Neural cell (in vitro differentiated cells): ENCODE results near the gene NUDT16. TPM values are rescaled to one million over a fixed set of nuclear protein-coding genes. Genes with fewer than 3 reads are reported as not detected.

Source experiments
- H2AFZ ChIP-seq: fragments of 200-600, 300-800 bp; sonication (generic), shearing (Covaris generic); 2 replicates; pipeline ENCODE4 v1.6.0; 2014; ENCODE audit warnings: low read depth, mild to moderate bottlenecking, antibody characterized with exemption, low read length, moderate library complexity
- H3F3A ChIP-seq: fragments of 200-600 bp; shearing (Covaris generic); 2 replicates; pipeline ENCODE4 v1.6.1; 2016; ENCODE audit warnings: mild to moderate bottlenecking, moderate library complexity, mixed read lengths, antibody characterized with exemption, low read length; ENCODE audit not compliant: insufficient read depth, poor library complexity, severe bottlenecking
- H3K27ac ChIP-seq: fragments of 200-600, 300-800 bp; sonication (generic), shearing (Covaris generic); 2 replicates; pipeline ENCODE4 v1.5.1; 2014; ENCODE audit warnings: mild to moderate bottlenecking, low read length, moderate library complexity
- H3K27me3 ChIP-seq: fragments of 300-800, 200-600 bp; sonication (generic), shearing (Covaris generic); 2 replicates; pipeline ENCODE4 v1.6.0; 2014; ENCODE audit warnings: mild to moderate bottlenecking, low read depth, low read length, moderate library complexity; ENCODE audit not compliant: insufficient read depth
- H3K36me3 ChIP-seq: fragments of 300-800, 200-600 bp; sonication (generic), shearing (Covaris generic); 2 replicates; pipeline ENCODE4 v1.5.1; 2014; ENCODE audit warnings: mild to moderate bottlenecking, antibody characterized with exemption, low read length, moderate library complexity; ENCODE audit not compliant: insufficient read depth
- H3K4me2 ChIP-seq: fragments of 300-800, 200-600 bp; sonication (generic), shearing (Covaris generic); 2 replicates; pipeline ENCODE4 v1.6.0; 2014; ENCODE audit warnings: mild to moderate bottlenecking, low read length
- H3K4me3 ChIP-seq: fragments of 300-800, 200-600 bp; sonication (generic), shearing (Covaris generic); 2 replicates; pipeline ENCODE4 v1.5.1; 2014; ENCODE audit warnings: mild to moderate bottlenecking, low read length, moderate library complexity
- H3K79me2 ChIP-seq: fragments of 200-600 bp; shearing (Covaris generic); replicated peaks from 2 replicates; pipeline ENCODE4 v1.6.0; 2014; ENCODE audit warnings: mild to moderate bottlenecking, low read length, moderate library complexity; ENCODE audit not compliant: insufficient read depth
- H3K9ac ChIP-seq: fragments of 300-800, 200-600 bp; sonication (generic), shearing (Covaris generic); 2 replicates; pipeline ENCODE4 v1.6.1; 2016; ENCODE audit warnings: mild to moderate bottlenecking, low read length, mixed read lengths
- H3K9me2 ChIP-seq: fragments of 200-600 bp; shearing (Covaris generic); 2 replicates; pipeline ENCODE4 v1.6.1; 2016; ENCODE audit warnings: mild to moderate bottlenecking, low read length, mixed read lengths; ENCODE audit not compliant: insufficient read depth
- H3K9me3 ChIP-seq: fragments of 200-600, 300-800 bp; sonication (generic), shearing (Covaris generic); 2 replicates; pipeline ENCODE4 v1.6.1; 2016; ENCODE audit warnings: mild to moderate bottlenecking, mixed run types, low read length, moderate library complexity, mixed read lengths
- H4K20me1 ChIP-seq: fragments of 200-600 bp; shearing (Covaris generic); 2 replicates; pipeline ENCODE4 v1.6.1; 2016; ENCODE audit warnings: mild to moderate bottlenecking, mixed run types; ENCODE audit not compliant: insufficient read depth
- EP300 ChIP-seq: fragments of 450-650 bp; conservative IDR thresholded peaks from 2 replicates; pipeline ENCODE4 v1.6.1; 2014; ENCODE audit warnings: antibody characterized with exemption, mild to moderate bottlenecking, moderate library complexity; ENCODE audit not compliant: poor library complexity, severe bottlenecking
- EZH2 ChIP-seq: fragments of 200-600, 300-800 bp; shearing (Covaris generic), sonication (generic); IDR thresholded peaks from 2 replicates; pipeline ENCODE4 v1.6.1; 2014; ENCODE audit warnings: antibody characterized with exemption, low read length, borderline replicate concordance, mild to moderate bottlenecking; ENCODE audit not compliant: insufficient read depth, poor library complexity, severe bottlenecking
- MXI1 ChIP-seq: fragments of 450-650 bp; conservative IDR thresholded peaks from 2 replicates; pipeline ENCODE4 v1.6.1; 2014; ENCODE audit warnings: antibody characterized with exemption, mild to moderate bottlenecking; ENCODE audit not compliant: poor library complexity, severe bottlenecking
- POLR2AphosphoS5 ChIP-seq: IDR thresholded peaks from 2 replicates; pipeline ENCODE4 v1.6.1; 2012
- RAD21 ChIP-seq: fragments of 450-650 bp; conservative IDR thresholded peaks from 2 replicates; pipeline ENCODE4 v1.6.1; 2014; ENCODE audit warnings: antibody characterized with exemption, mild to moderate bottlenecking, moderate library complexity
- REST ChIP-seq: IDR thresholded peaks from 2 replicates; pipeline ENCODE4 v1.6.1; 2012; ENCODE audit warnings: borderline replicate concordance
- SMC3 ChIP-seq: fragments of 450-650 bp; conservative IDR thresholded peaks from 2 replicates; pipeline ENCODE4 v1.6.1; 2014; ENCODE audit warnings: antibody characterized with exemption, mild to moderate bottlenecking, moderate library complexity; ENCODE audit not compliant: poor library complexity
- TAF1 ChIP-seq: IDR thresholded peaks from 2 replicates; pipeline ENCODE4 v1.6.1; 2012; ENCODE audit warnings: low read depth
- polyA plus RNA-seq: library from polyadenylated mRNA; depleted of rRNA; stranded (reverse); fragments of >200 nt; gene quantifications from 2 replicates; pipeline ENCODE4 v1.2.3, GENCODE V29; 2014
- TF ChIP-seq, protein P1 (sequence below): fragments of 450-650 bp; IDR thresholded peaks from 2 replicates; pipeline ENCODE4 v1.5.1; 2014; ENCODE audit warnings: antibody characterized with exemption, mild to moderate bottlenecking, moderate library complexity; ENCODE audit not compliant: poor library complexity, severe bottlenecking

NUDT16 gene
- polyA plus RNA-seq, 1 donor from 2014 or later: 6.1 TPM

DNA sequence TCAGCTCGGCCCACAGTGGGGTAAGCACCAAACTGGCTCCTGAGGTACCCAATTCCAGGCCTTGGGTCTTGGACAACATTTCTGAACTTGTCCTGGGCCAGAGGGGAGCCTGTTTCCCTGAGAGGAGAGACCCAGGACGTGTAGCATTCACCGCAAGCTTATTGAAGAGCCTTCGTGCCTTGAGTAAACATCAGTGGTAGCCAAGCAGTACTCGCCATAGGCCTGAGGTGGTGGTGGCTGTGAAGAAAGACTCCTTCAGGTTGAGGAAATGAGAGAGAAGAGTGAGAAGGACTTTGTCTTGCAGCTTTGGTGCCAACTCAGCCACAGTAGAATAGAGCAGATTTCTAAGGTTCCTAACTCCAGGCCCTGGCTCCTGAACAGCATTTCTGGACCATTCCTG, 50.2 kb downstream of the NUDT16 start:
- H3K4me3 ChIP-seq: no peak overlapping the region
- H2AFZ ChIP-seq: no peak overlapping the region
- H3K79me2 ChIP-seq: no peaks in the 10 kb centered on the region
- H3K9me3 ChIP-seq: no peaks in the 10 kb centered on the region
- H3K27me3 ChIP-seq: no peaks in the 10 kb centered on the region
- no peaks in the 10 kb centered on the region for H3K9me2 ChIP-seq
- no peaks in the 10 kb centered on the region for H3F3A ChIP-seq
- no peak overlapping the region for H3K9ac ChIP-seq
- no peaks in the 10 kb centered on the region for H3K36me3 ChIP-seq
- no peak overlapping the region for H3K4me2 ChIP-seq
- no peak overlapping the region for H3K27ac ChIP-seq
- no peaks in the 10 kb centered on the region for H4K20me1 ChIP-seq
- TF ChIP-seq REST: no peak
- no peak for TF ChIP-seq TAF1
- TF ChIP-seq POLR2AphosphoS5: no peak
- no peak for TF ChIP-seq MXI1
- no peak for TF ChIP-seq SMC3
- no peak for TF ChIP-seq EP300
- TF ChIP-seq, protein P1, sequence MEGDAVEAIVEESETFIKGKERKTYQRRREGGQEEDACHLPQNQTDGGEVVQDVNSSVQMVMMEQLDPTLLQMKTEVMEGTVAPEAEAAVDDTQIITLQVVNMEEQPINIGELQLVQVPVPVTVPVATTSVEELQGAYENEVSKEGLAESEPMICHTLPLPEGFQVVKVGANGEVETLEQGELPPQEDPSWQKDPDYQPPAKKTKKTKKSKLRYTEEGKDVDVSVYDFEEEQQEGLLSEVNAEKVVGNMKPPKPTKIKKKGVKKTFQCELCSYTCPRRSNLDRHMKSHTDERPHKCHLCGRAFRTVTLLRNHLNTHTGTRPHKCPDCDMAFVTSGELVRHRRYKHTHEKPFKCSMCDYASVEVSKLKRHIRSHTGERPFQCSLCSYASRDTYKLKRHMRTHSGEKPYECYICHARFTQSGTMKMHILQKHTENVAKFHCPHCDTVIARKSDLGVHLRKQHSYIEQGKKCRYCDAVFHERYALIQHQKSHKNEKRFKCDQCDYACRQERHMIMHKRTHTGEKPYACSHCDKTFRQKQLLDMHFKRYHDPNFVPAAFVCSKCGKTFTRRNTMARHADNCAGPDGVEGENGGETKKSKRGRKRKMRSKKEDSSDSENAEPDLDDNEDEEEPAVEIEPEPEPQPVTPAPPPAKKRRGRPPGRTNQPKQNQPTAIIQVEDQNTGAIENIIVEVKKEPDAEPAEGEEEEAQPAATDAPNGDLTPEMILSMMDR: no peak
- no peak for TF ChIP-seq RAD21
- no peak for TF ChIP-seq EZH2

GRCh38 chr3:131432441-131432840, 50.9 kb downstream of the NUDT16 start:
- H3K27ac ChIP-seq: no peak overlapping the region
- no peaks in the 10 kb centered on the region for H3K9me2 ChIP-seq
- H3F3A ChIP-seq: no peaks in the 10 kb centered on the region
- H3K9me3 ChIP-seq: no peaks in the 10 kb centered on the region
- H3K27me3 ChIP-seq: no peaks in the 10 kb centered on the region
- no peaks in the 10 kb centered on the region for H3K36me3 ChIP-seq
- no peaks in the 10 kb centered on the region for H3K79me2 ChIP-seq
- no peaks in the 10 kb centered on the region for H4K20me1 ChIP-seq
- H3K4me3 ChIP-seq: no peak overlapping the region
- no peak for TF ChIP-seq EP300
- no peak for TF ChIP-seq REST
- no peak for TF ChIP-seq EZH2
- TF ChIP-seq MXI1: no peak
- no peak for TF ChIP-seq SMC3
- no peak overlapping the region for H3K4me2 ChIP-seq
- H2AFZ ChIP-seq: no peak overlapping the region
- H3K9ac ChIP-seq: no peak overlapping the region
